K562 (cell line): Measurements from ENCODE around the gene LRP3. TPM values are rescaled to one million over a fixed set of nuclear protein-coding genes. Genes with fewer than 3 reads are reported as not detected.

Source experiments
- ATAC-seq: fragments of 200-7000 bp; cut with Tn5 transposase; 3 replicates; pipeline ENCODE4 v1.9.1; 2020; ENCODE audit warnings: moderate library complexity
- BruUV-seq: library from RNA; stranded (reverse); fragments of 400-500 nt; replicated peaks from 2 replicates; lab custom pipeline; 2021; lab: Mats Ljungman, UMichigan
- CTCF ChIA-PET: fragments of 300-600 bp; formaldehyde crosslinking; extraction: SDS; loops from one replicate; lab custom pipeline; 2021; ENCODE audit warnings: low intra/inter-chr PET ratio; lab: Yijun Ruan, JAX
- POLR2A ChIA-PET: fragments of 300-600, 350-650 bp; sonication (Branson Sonifier 250); formaldehyde crosslinking; extraction: SDS; loops from one replicate; lab custom pipeline; 2021; ENCODE audit warnings: antibody characterized with exemption, inconsistent platforms; lab: Yijun Ruan, JAX
- DNase-seq, 4 experiments: peaks; one replicate each; pipeline versions ENCODE4 v3.0.0 to v3.0.0-alpha.2; 2011 to 2018; ENCODE audit warnings: low spot score in 3 of 4, mixed read lengths in 3 of 4; ENCODE audit errors: extremely low read depth in 1 of 4
- FAIRE-seq: peaks from 2 replicates; lab custom pipeline; 2011; peaks lifted over from hg19 to GRCh38; lab: Jason Lieb, UNC
- H2AFZ ChIP-seq: 2 replicates; pipeline ENCODE4 v1.6.0; 2011; ENCODE audit warnings: low read depth, low read length, control low read depth, inconsistent platforms
- H3K27ac ChIP-seq: fragments of 200-600 bp; 3 replicates; pipeline ENCODE4 v1.8.0; 2011; ENCODE audit warnings: low read depth, mild to moderate bottlenecking, control low read depth, inconsistent platforms, low read length, moderate library complexity, mixed read lengths; ENCODE audit errors: extremely low read depth
- H3K27me3 ChIP-seq, 2 experiments: fragments of 300-600 bp in 1 of 2; 2 replicates in 1 of 2; 3 replicates in 1 of 2; pipeline versions ENCODE4 v1.6.0 to v1.8.0; 2011; ENCODE audit warnings: inconsistent platforms in 2 of 2, low read length in 2 of 2, mild to moderate bottlenecking in 1 of 2, mixed read lengths in 1 of 2, moderate library complexity in 1 of 2; ENCODE audit not compliant: control insufficient read depth in 2 of 2, insufficient read depth in 2 of 2
- H3K36me3 ChIP-seq: fragments of 300-600 bp; 3 replicates; pipeline ENCODE4 v1.8.0; 2011; ENCODE audit warnings: mild to moderate bottlenecking, low read length, inconsistent platforms; ENCODE audit not compliant: control insufficient read depth, insufficient read depth
- H3K4me1 ChIP-seq, 2 experiments: fragments of 200-600 bp in 1 of 2; replicated peaks in 1 of 2; 2 replicates in 1 of 2; 3 replicates in 1 of 2; pipeline versions ENCODE4 v1.5.1 to v1.8.0; 2011; ENCODE audit warnings: inconsistent platforms in 2 of 2, low read length in 2 of 2, mild to moderate bottlenecking in 1 of 2, mixed read lengths in 1 of 2, moderate library complexity in 1 of 2; ENCODE audit not compliant: control insufficient read depth in 2 of 2, insufficient read depth in 2 of 2
- H3K4me2 ChIP-seq: 2 replicates; pipeline ENCODE4 v1.6.1; 2011; ENCODE audit warnings: low read length, control low read depth, inconsistent platforms, mixed read lengths; ENCODE audit not compliant: insufficient read depth
- H3K4me3 ChIP-seq: fragments of 200-600 bp; sonication (generic), shearing (Covaris generic); 2 replicates; pipeline ENCODE4 v1.5.1; 2016; ENCODE audit warnings: control low read depth, inconsistent platforms
- H3K79me2 ChIP-seq: fragments of 200-600 bp; 3 replicates; pipeline ENCODE4 v1.8.0; 2011; ENCODE audit warnings: low read length, inconsistent platforms; ENCODE audit not compliant: control insufficient read depth, insufficient read depth
- H3K9ac ChIP-seq, 2 experiments: 2 replicates each; pipeline versions ENCODE4 v1.6.0 to v1.6.1; 2011; ENCODE audit warnings: low read depth in 2 of 2, low read length in 2 of 2, control low read depth in 1 of 2, inconsistent platforms in 1 of 2, mild to moderate bottlenecking in 1 of 2, mixed read lengths in 1 of 2; ENCODE audit not compliant: insufficient read depth in 1 of 2
- H3K9me1 ChIP-seq: one replicate; pipeline ENCODE4 v1.6.0; 2011; ENCODE audit warnings: inconsistent platforms, mild to moderate bottlenecking, low read length, moderate library complexity; ENCODE audit not compliant: control insufficient read depth, insufficient read depth
- H3K9me3 ChIP-seq: replicated peaks from 2 replicates; pipeline ENCODE4 v1.5.1; 2011; ENCODE audit warnings: low read depth, low read length, inconsistent platforms; ENCODE audit not compliant: control insufficient read depth, insufficient read depth
- H4K20me1 ChIP-seq: replicated peaks from 2 replicates; pipeline ENCODE4 v1.6.1; 2011; ENCODE audit warnings: low read length, inconsistent platforms, mixed read lengths; ENCODE audit not compliant: control insufficient read depth, insufficient read depth
- ATF6 ChIP-seq: sonication (generic); formaldehyde crosslinking; IDR thresholded peaks from 2 replicates; pipeline ENCODE4 v1.4.0; 2020; ENCODE audit warnings: mild to moderate bottlenecking, missing genetic modification reagents
- BRCA1 ChIP-seq, 2 experiments: fragments of 450-650 bp in 1 of 2; sonication (generic) in 1 of 2; formaldehyde crosslinking in 1 of 2; IDR thresholded peaks; 2 replicates each; pipeline versions ENCODE4 v1.5.0 to v1.6.1; 2017 to 2020; ENCODE audit warnings: mild to moderate bottlenecking in 1 of 2, missing genetic modification reagents in 1 of 2
- DACH1 ChIP-seq: fragments of 450-650 bp; IDR thresholded peaks from 2 replicates; pipeline ENCODE4 v1.6.1; 2018; ENCODE audit not compliant: partially characterized antibody
- HEY1 ChIP-seq: fragments of 250-450 bp; sonication (Bioruptor Pico); IDR thresholded peaks from 2 replicates; pipeline ENCODE4 v1.5.0; 2020; ENCODE audit warnings: mild to moderate bottlenecking, moderate library complexity, borderline replicate concordance
- HSF4 ChIP-seq: fragments of 250-450 bp; sonication (Bioruptor Pico); IDR thresholded peaks from 2 replicates; pipeline ENCODE4 v2.1.2; 2022; ENCODE audit warnings: mild to moderate bottlenecking, moderate library complexity, borderline replicate concordance
- JUND ChIP-seq, 2 experiments: IDR thresholded peaks; 2 replicates in 1 of 2; 3 replicates in 1 of 2; pipeline ENCODE4 v1.6.1; 2011; ENCODE audit warnings: borderline replicate concordance in 2 of 2, low read depth in 2 of 2, low read length in 2 of 2, improper control_type of control experiment in 1 of 2, missing biosample characterization in 1 of 2, missing genetic modification characterization in 1 of 2, missing genetic modification reagents in 1 of 2
- PCBP2 ChIP-seq: fragments of 200-400 bp; formaldehyde crosslinking; IDR thresholded peaks from 2 replicates; pipeline ENCODE4 v1.6.1; 2018; ENCODE audit warnings: low read length, low read depth, mild to moderate bottlenecking, moderate library complexity; ENCODE audit not compliant: poor library complexity, severe bottlenecking
- RFX7 ChIP-seq: fragments of 250-450 bp; sonication (Bioruptor Pico); IDR thresholded peaks from 2 replicates; pipeline ENCODE4 v1.5.1; 2021; ENCODE audit warnings: mild to moderate bottlenecking
- TAF7 ChIP-seq: fragments of 450-650 bp; IDR thresholded peaks from 2 replicates; pipeline ENCODE4 v1.6.1; 2016; ENCODE audit warnings: missing genetic modification characterization, missing compliant biosample characterization
- ZBTB49 ChIP-seq: sonication (generic); formaldehyde crosslinking; IDR thresholded peaks from 2 replicates; pipeline ENCODE4 v1.8.0; 2022; ENCODE audit warnings: missing genetic modification reagents, mild to moderate bottlenecking, borderline replicate concordance
- ZNF165 ChIP-seq: fragments of 250-450 bp; sonication (Bioruptor Pico); IDR thresholded peaks from 2 replicates; pipeline ENCODE4 v1.4.0; 2020; ENCODE audit warnings: borderline replicate concordance
- ZNF354B ChIP-seq: fragments of 250-450 bp; sonication (Bioruptor Pico); IDR thresholded peaks from 2 replicates; pipeline ENCODE4 v1.4.0; 2020
- ZNF586 ChIP-seq: fragments of 450-650 bp; formaldehyde crosslinking; conservative IDR thresholded peaks from 2 replicates; pipeline ENCODE4 v1.4.0; 2020; ENCODE audit warnings: mild to moderate bottlenecking, moderate library complexity
- WGBS: fragments of 100-300 bp; shearing (Covaris generic); methylation state at CpG from one replicate; pipeline ENCODE4 v1.1.6; 2016; ENCODE audit warnings: low coverage, mixed read lengths; ENCODE audit not compliant: insufficient coverage; ENCODE audit errors: missing lambda C conversion rate; 5-methylcytosine and 5-hydroxymethylcytosine counted together
- in situ Hi-C: fragments of 300-500 bp; cut with MboI; formaldehyde crosslinking; loops from 4 replicates; pipeline ENCODE4 v1.15.0; 2018; ENCODE audit warnings: inconsistent platforms, mixed read lengths
- intact Hi-C: fragments of 100-400 bp; cut with micrococcal nuclease; formaldehyde crosslinking; loops from 2 replicates; pipeline ENCODE4 v1.14.2; 2022
- polyA plus RNA-seq, 8 experiments: library from polyadenylated mRNA; depleted of rRNA in 4 of 8; stranded (reverse) in 5 of 8; unstranded in 3 of 8; fragments of >200 nt; fragmentation: Nextera tagmentation in 2 of 8; fragmentation: Illumina TruSeq in 1 of 8; extraction: Ambion mirVana in 2 of 8; extraction: Trizol in 1 of 8; gene quantifications; 2 replicates each; pipeline versions ENCODE4 v1.2.1 to v1.2.3, GENCODE V29; 2011 to 2014; ENCODE audit warnings: inconsistent platforms in 1 of 8, missing spikeins in 1 of 8
- total RNA-seq, 7 experiments: library from RNA; depleted of rRNA in 6 of 7; stranded (reverse); fragments of >200 nt in 6 of 7; fragmentation: Illumina TruSeq in 2 of 7; extraction: Trizol in 2 of 7; gene quantifications; 2 replicates each; pipeline versions ENCODE4 v1.2.1 to v1.2.3, GENCODE V29; 2011 to 2021; ENCODE audit warnings: low replicate concordance in 1 of 7
- TF ChIP-seq, protein P1 (sequence below): fragments of 250-450 bp; sonication (Bioruptor Pico); IDR thresholded peaks from 2 replicates; pipeline ENCODE4 v1.5.0; 2021

The LRP3 gene
- total and polyA plus RNA-seq, 9 of the 15 experiments (the other 6 are each of a cell fraction or from before 2014, with no cell fraction given) = 0.29 TPM; not detected in 8

- BruUV-seq = no TSS peak
- Histone ChIP-seq H3K4me2 (no peak overlapping the region), H4K20me1 (peaks cover 4% of the 10 kb centered on the region; the same call in 1 of the 2 replicates), H3K27me3 (peaks cover 0 to 45% of the 10 kb centered on the region in 2 experiments; a peak in 4 of 5 replicates), H3K79me2 (no peaks in the 10 kb centered on the region), H3K9ac (no peak overlapping the region), H3K9me1 (no peaks in the 10 kb centered on the region), H2AFZ (no peak overlapping the region), H3K9me3 (no peaks in the 10 kb centered on the region), H3K36me3 (no peaks in the 10 kb centered on the region), H3K4me3 (no peak overlapping the region), H3K27ac (no peak overlapping the region), H3K4me1 (no peaks in the 10 kb centered on the region; a peak in 2 of 5 replicates)
- intact Hi-C loops = no loop called here
- POLR2A ChIA-PET = interaction anchor here (1.4 kb wide), 1 partner anchor 86 kb away, joined by 3 read pairs; no protein-coding TSS in a partner anchor
- TF ChIP-seq HSF4 (no peak), ZBTB49 (CRISPR knock-in tag) (no peak), RFX7 (CRISPR knock-in tag) (no peak), ZNF165 (CRISPR knock-in tag) (no peak), TAF7 (tag) (no peak), ZNF586 (CRISPR knock-in tag) (no peak), ZNF354B (no peak), PCBP2 (no peak), BRCA1 (IDR thresholded peaks at IDR 0.05) (no peak), BRCA1 (CRISPR knock-in tag; IDR thresholded peaks at IDR 0.05) (no peak), DACH1 (no peak), ATF6 (no peak), JUND (IDR thresholded peaks at IDR 0.05; ENCODE audit: borderline replicate concordance, low read depth, low read length) (no peak), JUND (tag; IDR thresholded peaks at IDR 0.05; ENCODE audit: borderline replicate concordance, low read depth, low read length) (no peak), HEY1 (CRISPR knock-in tag) (no peak)
- TF ChIP-seq, protein P1, sequence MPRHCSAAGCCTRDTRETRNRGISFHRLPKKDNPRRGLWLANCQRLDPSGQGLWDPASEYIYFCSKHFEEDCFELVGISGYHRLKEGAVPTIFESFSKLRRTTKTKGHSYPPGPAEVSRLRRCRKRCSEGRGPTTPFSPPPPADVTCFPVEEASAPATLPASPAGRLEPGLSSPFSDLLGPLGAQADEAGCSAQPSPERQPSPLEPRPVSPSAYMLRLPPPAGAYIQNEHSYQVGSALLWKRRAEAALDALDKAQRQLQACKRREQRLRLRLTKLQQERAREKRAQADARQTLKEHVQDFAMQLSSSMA (CRISPR knock-in tag) = no peak
- DNase-seq (no peak), ATAC-seq (peak; percentile 66), FAIRE-seq (no peak)
- 4% methylated on average over 11 of the region's 11 CpGs for WGBS
- in situ Hi-C loops = no loop called here
- CTCF ChIA-PET = interaction anchor here (0.6 kb wide), 1 partner anchor 31 kb away, joined by 3 read pairs; no protein-coding TSS in a partner anchor
Observed at GRCh38 chr19:33197591-33198000, 3.5 kb downstream of the LRP3 start.
